GM12892 (cell line): ENCODE data around the gene IST1.

Source experiments
- POLR2A ChIP-seq: IDR thresholded peaks from 2 replicates; pipeline ENCODE4 v1.6.1; 2011; ENCODE audit warnings: low read depth, low read length, control low read depth
- POLR2AphosphoS5 ChIP-seq: IDR thresholded peaks from 2 replicates; pipeline ENCODE4 v1.6.1; 2011; ENCODE audit warnings: low read depth, low read length, control low read depth
- TAF1 ChIP-seq: IDR thresholded peaks from 2 replicates; pipeline ENCODE4 v1.6.1; 2011; ENCODE audit warnings: low read depth, mild to moderate bottlenecking, control low read depth, low read length, borderline replicate concordance

DNA sequence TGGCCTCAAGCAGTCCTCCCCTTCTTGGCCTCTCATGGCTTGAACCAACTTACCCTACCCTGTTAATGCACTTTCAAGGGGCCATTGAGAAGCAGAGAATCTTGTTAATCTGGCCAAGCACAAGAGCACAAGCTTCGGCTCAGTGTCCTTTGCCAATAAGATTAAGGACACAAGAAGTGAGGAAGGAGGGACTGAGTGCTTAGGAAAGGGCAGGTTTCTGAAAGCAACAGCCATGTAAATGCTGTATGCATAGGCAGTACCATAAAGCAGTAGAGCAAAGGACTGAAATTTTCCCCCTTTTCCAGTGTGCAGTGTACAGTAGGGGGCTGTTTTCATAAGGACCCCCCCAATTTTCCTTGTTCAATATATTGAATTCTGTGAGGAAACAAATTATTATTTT lies 37.7 kb downstream of the IST1 start:
- TF ChIP-seq POLR2A, result no peak
- TF ChIP-seq TAF1, result no peak
- TF ChIP-seq POLR2AphosphoS5, result no peak
